Measurements from ENCODE around the gene CNTN2.

CNTN2 gene

GRCh38 chr1:205043866-205044265 is 854 bp downstream of the CNTN2 start:
- Histone ChIP-seq H3K27me3 (ENCODE audit: control insufficient read depth in 1 of 2, insufficient read depth in 2 of 2, low read length in 2 of 2) (peaks cover 9 to 42% of the 10 kb centered on the region in 2 donors), H3K4me1 (ENCODE audit: insufficient read depth, low read length) (no peaks in the 10 kb centered on the region), H3K36me3 (ENCODE audit: insufficient read depth, low read length) (no peaks in the 10 kb centered on the region), H3K9me3 (ENCODE audit: low read length) (no peaks in the 10 kb centered on the region), H3K27ac (ENCODE audit: low read depth, low read length) (no peak overlapping the region), H3K9ac (ENCODE audit: low read length) (no peak overlapping the region), H3K4me3 (ENCODE audit: low read depth in 1 of 2, low read length in 2 of 2) (no peak overlapping the region)

GRCh38 chr1:205044741-205045140 is 1.7 kb downstream of the CNTN2 start:
- Histone ChIP-seq H3K27ac (ENCODE audit: low read depth, low read length) (no peak overlapping the region), H3K4me1 (ENCODE audit: insufficient read depth, low read length) (no peaks in the 10 kb centered on the region), H3K9me3 (ENCODE audit: low read length) (no peaks in the 10 kb centered on the region), H3K9ac (ENCODE audit: low read length) (no peak overlapping the region), H3K4me3 (ENCODE audit: low read depth in 1 of 2, low read length in 2 of 2) (no peak overlapping the region), H3K27me3 (ENCODE audit: control insufficient read depth in 1 of 2, insufficient read depth in 2 of 2, low read length in 2 of 2) (peaks cover 9 to 42% of the 10 kb centered on the region in 2 donors), H3K36me3 (ENCODE audit: insufficient read depth, low read length) (no peaks in the 10 kb centered on the region)

GRCh38 chr1:205045146-205045545 is 2.1 kb downstream of the CNTN2 start:
- no peaks in the 10 kb centered on the region for H3K4me1 ChIP-seq (ENCODE audit: insufficient read depth, low read length)
- peaks cover 9 to 42% of the 10 kb centered on the region in 2 donors for H3K27me3 ChIP-seq (ENCODE audit: control insufficient read depth in 1 of 2, insufficient read depth in 2 of 2, low read length in 2 of 2)
- H3K36me3 ChIP-seq (ENCODE audit: insufficient read depth, low read length) = no peaks in the 10 kb centered on the region
- no peak overlapping the region for H3K4me3 ChIP-seq (ENCODE audit: low read depth in 1 of 2, low read length in 2 of 2)
- H3K9ac ChIP-seq (ENCODE audit: low read length) = no peak overlapping the region
- H3K27ac ChIP-seq (ENCODE audit: low read depth, low read length) = no peak overlapping the region
- H3K9me3 ChIP-seq (ENCODE audit: low read length) = no peaks in the 10 kb centered on the region

GRCh38 chr1:205046870-205047269 is 3.9 kb downstream of the CNTN2 start:
- H3K9me3 ChIP-seq (ENCODE audit: low read length) = no peaks in the 10 kb centered on the region
- H3K27ac ChIP-seq (ENCODE audit: low read depth, low read length) = no peak overlapping the region
- H3K4me1 ChIP-seq (ENCODE audit: insufficient read depth, low read length) = no peaks in the 10 kb centered on the region
- no peak overlapping the region for H3K4me3 ChIP-seq (ENCODE audit: low read depth in 1 of 2, low read length in 2 of 2)
- H3K36me3 ChIP-seq (ENCODE audit: insufficient read depth, low read length) = no peaks in the 10 kb centered on the region
- H3K27me3 ChIP-seq (ENCODE audit: control insufficient read depth in 1 of 2, insufficient read depth in 2 of 2, low read length in 2 of 2) = peaks cover 9 to 40% of the 10 kb centered on the region in 2 donors
- no peak overlapping the region for H3K9ac ChIP-seq (ENCODE audit: low read length)

- H3K36me3 ChIP-seq (ENCODE audit: insufficient read depth, low read length) = no peaks in the 10 kb centered on the region
- no peak overlapping the region for H3K27ac ChIP-seq (ENCODE audit: low read depth, low read length)
- no peaks in the 10 kb centered on the region for H3K4me1 ChIP-seq (ENCODE audit: insufficient read depth, low read length)
- H3K9ac ChIP-seq (ENCODE audit: low read length) = no peak overlapping the region
- peaks cover 9 to 36% of the 10 kb centered on the region in 2 donors for H3K27me3 ChIP-seq (ENCODE audit: control insufficient read depth in 1 of 2, insufficient read depth in 2 of 2, low read length in 2 of 2)
- no peak overlapping the region for H3K4me3 ChIP-seq (ENCODE audit: low read depth in 1 of 2, low read length in 2 of 2)
- no peaks in the 10 kb centered on the region for H3K9me3 ChIP-seq (ENCODE audit: low read length)
Measured at GRCh38 chr1:205047764-205048231, 4.8 kb downstream of the CNTN2 start.

GRCh38 chr1:205048382-205048781 is 5.4 kb downstream of the CNTN2 start:
- Histone ChIP-seq H3K27me3 (ENCODE audit: control insufficient read depth in 1 of 2, insufficient read depth in 2 of 2, low read length in 2 of 2) (peaks cover 9 to 33% of the 10 kb centered on the region in 2 donors), H3K36me3 (ENCODE audit: insufficient read depth, low read length) (no peaks in the 10 kb centered on the region), H3K4me3 (ENCODE audit: low read depth in 1 of 2, low read length in 2 of 2) (no peak overlapping the region), H3K4me1 (ENCODE audit: insufficient read depth, low read length) (no peaks in the 10 kb centered on the region), H3K27ac (ENCODE audit: low read depth, low read length) (no peak overlapping the region), H3K9ac (ENCODE audit: low read length) (no peak overlapping the region), H3K9me3 (ENCODE audit: low read length) (no peaks in the 10 kb centered on the region)

DNA sequence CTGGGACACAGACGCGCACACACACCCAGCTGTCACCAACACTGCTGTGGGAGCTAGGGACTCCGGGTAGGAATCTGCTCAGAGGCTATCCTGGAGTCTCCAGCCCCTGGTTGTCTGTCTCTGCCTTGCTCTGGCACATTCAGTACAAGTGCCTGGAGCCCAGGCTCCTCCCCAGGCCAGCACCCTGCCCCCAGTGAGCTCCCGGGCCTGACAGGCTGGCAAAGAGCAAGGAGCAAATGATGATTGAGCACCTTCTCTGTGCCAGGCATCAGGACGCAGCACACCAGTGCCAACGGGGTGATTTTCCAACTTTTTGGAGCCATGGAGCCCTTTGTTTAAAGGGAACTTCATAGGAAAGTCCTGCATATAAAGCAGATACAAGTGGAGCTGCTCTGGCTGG is 6.5 kb downstream of the CNTN2 start:
- Histone ChIP-seq H3K9ac (ENCODE audit: low read length) (no peak overlapping the region), H3K4me1 (ENCODE audit: insufficient read depth, low read length) (no peaks in the 10 kb centered on the region), H3K9me3 (ENCODE audit: low read length) (no peaks in the 10 kb centered on the region), H3K36me3 (ENCODE audit: insufficient read depth, low read length) (no peaks in the 10 kb centered on the region), H3K27me3 (ENCODE audit: control insufficient read depth in 1 of 2, insufficient read depth in 2 of 2, low read length in 2 of 2) (peaks cover 9 to 27% of the 10 kb centered on the region in 2 donors), H3K27ac (ENCODE audit: low read depth, low read length) (no peak overlapping the region), H3K4me3 (ENCODE audit: low read depth in 1 of 2, low read length in 2 of 2) (no peak overlapping the region)

GRCh38 chr1:205052690-205053089 is 9.7 kb downstream of the CNTN2 start:
- Histone ChIP-seq H3K27me3 (ENCODE audit: control insufficient read depth in 1 of 2, insufficient read depth in 2 of 2, low read length in 2 of 2) (peaks cover 0 to 10% of the 10 kb centered on the region in 2 donors), H3K4me3 (ENCODE audit: low read depth in 1 of 2, low read length in 2 of 2) (no peak overlapping the region), H3K27ac (ENCODE audit: low read depth, low read length) (no peak overlapping the region), H3K36me3 (ENCODE audit: insufficient read depth, low read length) (no peaks in the 10 kb centered on the region), H3K4me1 (ENCODE audit: insufficient read depth, low read length) (no peaks in the 10 kb centered on the region), H3K9me3 (ENCODE audit: low read length) (no peaks in the 10 kb centered on the region), H3K9ac (ENCODE audit: low read length) (no peak overlapping the region)

GRCh38 chr1:205053296-205053695 is 10.3 kb downstream of the CNTN2 start:
- H3K27ac ChIP-seq (ENCODE audit: low read depth, low read length) = no peak overlapping the region
- no peaks in the 10 kb centered on the region for H3K9me3 ChIP-seq (ENCODE audit: low read length)
- H3K9ac ChIP-seq (ENCODE audit: low read length) = no peak overlapping the region
- H3K4me1 ChIP-seq (ENCODE audit: insufficient read depth, low read length) = no peaks in the 10 kb centered on the region
- no peak overlapping the region for H3K4me3 ChIP-seq (ENCODE audit: low read depth in 1 of 2, low read length in 2 of 2)
- peaks cover 0 to 8% of the 10 kb centered on the region in 2 donors for H3K27me3 ChIP-seq (ENCODE audit: control insufficient read depth in 1 of 2, insufficient read depth in 2 of 2, low read length in 2 of 2)
- no peaks in the 10 kb centered on the region for H3K36me3 ChIP-seq (ENCODE audit: insufficient read depth, low read length)

GRCh38 chr1:205054013-205054412 is 11.0 kb downstream of the CNTN2 start:
- Histone ChIP-seq H3K27me3 (ENCODE audit: control insufficient read depth in 1 of 2, insufficient read depth in 2 of 2, low read length in 2 of 2) (peaks cover 0 to 5% of the 10 kb centered on the region in 2 donors), H3K4me3 (ENCODE audit: low read depth in 1 of 2, low read length in 2 of 2) (no peak overlapping the region), H3K9ac (ENCODE audit: low read length) (no peak overlapping the region), H3K36me3 (ENCODE audit: insufficient read depth, low read length) (no peaks in the 10 kb centered on the region), H3K9me3 (ENCODE audit: low read length) (no peaks in the 10 kb centered on the region), H3K4me1 (ENCODE audit: insufficient read depth, low read length) (no peaks in the 10 kb centered on the region), H3K27ac (ENCODE audit: low read depth, low read length) (no peak overlapping the region)

- no peak overlapping the region for H3K27ac ChIP-seq (ENCODE audit: low read depth, low read length)
- H3K4me1 ChIP-seq (ENCODE audit: insufficient read depth, low read length) = no peaks in the 10 kb centered on the region
- peaks cover 0 to 5% of the 10 kb centered on the region in 2 donors for H3K27me3 ChIP-seq (ENCODE audit: control insufficient read depth in 1 of 2, insufficient read depth in 2 of 2, low read length in 2 of 2)
- no peaks in the 10 kb centered on the region for H3K36me3 ChIP-seq (ENCODE audit: insufficient read depth, low read length)
- no peak overlapping the region for H3K9ac ChIP-seq (ENCODE audit: low read length)
- H3K4me3 ChIP-seq (ENCODE audit: low read depth in 1 of 2, low read length in 2 of 2) = no peak overlapping the region
- H3K9me3 ChIP-seq (ENCODE audit: low read length) = no peaks in the 10 kb centered on the region
Measured at GRCh38 chr1:205056188-205056611, 13.2 kb downstream of the CNTN2 start.

GRCh38 chr1:205056956-205057568 is 14.1 kb downstream of the CNTN2 start:
- Histone ChIP-seq H3K27ac (ENCODE audit: low read depth, low read length) (no peak overlapping the region), H3K4me3 (ENCODE audit: low read depth in 1 of 2, low read length in 2 of 2) (no peak overlapping the region), H3K36me3 (ENCODE audit: insufficient read depth, low read length) (no peaks in the 10 kb centered on the region), H3K4me1 (ENCODE audit: insufficient read depth, low read length) (no peaks in the 10 kb centered on the region), H3K9ac (ENCODE audit: low read length) (no peak overlapping the region), H3K27me3 (ENCODE audit: control insufficient read depth in 1 of 2, insufficient read depth in 2 of 2, low read length in 2 of 2) (peaks cover 0 to 5% of the 10 kb centered on the region in 2 donors), H3K9me3 (ENCODE audit: low read length) (no peaks in the 10 kb centered on the region)
